Gastroesophageal sphincter (tissue), 3 donors: ENCODE data around the gene EPHA5.

Source experiments
- CTCF ChIP-seq, 4 experiments: fragments of 200-600 bp in 2 of 4; fragments of 450-650 bp in 2 of 4; sonication (generic) in 1 of 4; IDR thresholded peaks; one replicate each; pipeline ENCODE4 v1.5.1; 2017 to 2019; ENCODE audit warnings: antibody characterized with exemption in 4 of 4, mild to moderate bottlenecking in 2 of 4, moderate library complexity in 2 of 4
- EP300 ChIP-seq: sonication (generic); formaldehyde crosslinking; IDR thresholded peaks from one replicate; pipeline ENCODE4 v1.6.1; 2017; ENCODE audit warnings: antibody characterized with exemption, mild to moderate bottlenecking
- POLR2A ChIP-seq, 2 donors: fragments of 450-650 bp; IDR thresholded peaks; one replicate each; pipeline ENCODE4 v1.6.1; 2017; ENCODE audit warnings: antibody characterized with exemption in 2 of 2, mild to moderate bottlenecking in 2 of 2, moderate library complexity in 1 of 2

- no peak for TF ChIP-seq CTCF (IDR thresholded peaks at IDR 0.05)
- no peak for TF ChIP-seq POLR2A (IDR thresholded peaks at IDR 0.05)
- no peak for TF ChIP-seq EP300
Observed at GRCh38 chr4:65624651-65625050, 45.6 kb downstream of the EPHA5 start.
